HG03039 (cell line): ENCODE measurements around the gene KCNJ12.

Experiments used
- ATAC-seq: cut with Tn5 transposase; IDR thresholded peaks from one replicate; pipeline ENCODE4 v1.9.1; 2021; ENCODE audit warnings: mild to moderate bottlenecking, moderate library complexity; ENCODE audit not compliant: unreplicated experiment

KCNJ12 gene

GRCh38 chr17:21363776-21364642, 12.1 kb upstream of the KCNJ12 start:
- no peak for ATAC-seq

DNA sequence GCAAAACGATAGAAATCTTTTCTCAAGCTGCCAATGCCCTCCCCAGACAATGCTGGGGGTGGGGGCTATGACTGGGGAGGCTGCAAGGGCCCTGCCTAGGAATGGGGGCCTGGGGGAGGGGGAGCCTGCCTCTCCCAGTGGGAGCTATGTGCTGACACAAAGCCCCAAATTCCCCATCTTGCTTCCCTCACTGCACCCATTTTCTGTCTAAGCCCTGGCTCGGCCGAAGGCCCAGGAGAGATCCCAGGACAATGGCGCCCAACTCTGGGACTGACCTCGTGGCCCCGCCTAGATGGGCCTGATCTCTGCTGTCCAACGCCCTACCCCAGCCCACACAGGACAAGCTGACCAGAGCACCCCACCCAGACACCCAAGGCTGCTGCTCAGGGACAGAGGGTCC, 11.1 kb upstream of the KCNJ12 start:
- no peak for ATAC-seq

- no peak for ATAC-seq
These were observed 7.5 kb upstream of the KCNJ12 start for GRCh38 chr17:21368545-21369246.

DNA sequence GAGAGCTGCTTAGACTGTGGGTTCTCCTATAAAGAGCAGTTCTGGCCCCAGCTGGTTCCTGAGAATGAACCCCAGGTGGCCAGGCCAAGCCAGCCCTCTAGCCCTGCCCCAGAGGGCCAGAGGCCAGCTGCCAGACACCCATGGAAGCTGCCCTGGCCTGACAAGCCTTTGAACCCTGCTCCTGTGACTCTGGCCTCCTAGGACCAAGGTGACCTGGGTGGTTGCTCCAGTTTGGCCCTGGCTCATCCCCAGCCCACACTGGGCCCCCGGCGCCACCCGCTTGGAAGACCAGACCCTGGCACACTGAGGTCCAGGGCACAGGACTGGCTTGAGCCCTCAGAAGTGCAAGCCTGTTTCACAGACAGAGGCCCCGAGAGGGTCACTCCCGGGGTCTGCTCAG, 6.8 kb upstream of the KCNJ12 start:
- ATAC-seq, result no peak

DNA sequence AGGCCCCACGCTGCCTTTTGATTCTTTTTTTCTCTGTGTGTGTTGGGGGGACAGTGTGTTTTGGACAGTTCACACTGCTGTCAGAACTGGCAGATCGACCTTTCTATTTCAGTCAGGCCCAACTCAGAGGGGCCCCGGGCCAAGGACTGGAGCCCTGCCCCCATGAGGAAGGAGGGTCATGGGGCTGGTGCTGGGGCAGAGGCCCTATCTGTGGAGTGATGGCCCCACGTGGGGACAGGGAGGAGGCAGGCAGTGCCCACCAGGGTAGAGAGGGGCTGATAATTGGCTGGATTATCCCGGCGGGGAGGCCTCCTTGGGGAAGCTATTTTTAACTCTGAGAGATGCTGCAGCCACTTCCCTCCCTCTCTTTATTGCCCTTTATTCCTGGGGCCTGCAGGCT, 5.7 kb upstream of the KCNJ12 start:
- no peak for ATAC-seq

DNA sequence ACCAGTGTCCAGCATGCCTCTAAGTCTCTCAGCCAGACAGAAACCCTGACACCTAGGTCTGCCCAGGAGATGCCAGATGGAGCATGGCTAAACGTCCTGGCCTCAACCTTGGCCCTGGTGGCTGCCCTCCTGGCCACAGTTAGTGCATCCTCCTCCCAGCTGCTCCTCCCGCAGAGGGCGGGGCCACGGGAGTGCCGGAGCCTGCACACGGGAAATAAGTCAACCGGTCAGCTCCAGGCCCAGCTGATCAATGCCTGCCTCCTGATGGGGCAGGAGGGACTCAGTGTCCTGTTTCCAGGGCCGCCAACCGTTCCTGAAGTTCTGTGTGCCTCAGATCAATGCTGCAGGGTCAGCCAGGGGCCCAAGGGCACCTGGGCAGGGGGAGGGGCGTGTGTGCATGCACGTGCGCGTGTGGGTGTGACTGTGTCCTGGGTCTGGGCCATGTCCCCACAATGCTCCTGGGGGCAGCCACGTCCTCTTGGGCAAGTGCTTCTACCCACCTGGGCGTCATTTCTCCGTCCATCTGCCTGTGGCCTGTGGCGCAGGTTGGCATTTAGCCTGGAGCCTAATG, 4.6 kb upstream of the KCNJ12 start:
- no peak for ATAC-seq

- ATAC-seq, result no peak
These were observed 3.8 kb upstream of the KCNJ12 start for GRCh38 chr17:21372256-21372954.

- no peak for ATAC-seq
These were observed 3.1 kb upstream of the KCNJ12 start for GRCh38 chr17:21373036-21373435.

GRCh38 chr17:21373696-21374440, 2.3 kb upstream of the KCNJ12 start:
- no peak for ATAC-seq

- no peak for ATAC-seq
These were observed 1.6 kb upstream of the KCNJ12 start for GRCh38 chr17:21374441-21375161.

DNA sequence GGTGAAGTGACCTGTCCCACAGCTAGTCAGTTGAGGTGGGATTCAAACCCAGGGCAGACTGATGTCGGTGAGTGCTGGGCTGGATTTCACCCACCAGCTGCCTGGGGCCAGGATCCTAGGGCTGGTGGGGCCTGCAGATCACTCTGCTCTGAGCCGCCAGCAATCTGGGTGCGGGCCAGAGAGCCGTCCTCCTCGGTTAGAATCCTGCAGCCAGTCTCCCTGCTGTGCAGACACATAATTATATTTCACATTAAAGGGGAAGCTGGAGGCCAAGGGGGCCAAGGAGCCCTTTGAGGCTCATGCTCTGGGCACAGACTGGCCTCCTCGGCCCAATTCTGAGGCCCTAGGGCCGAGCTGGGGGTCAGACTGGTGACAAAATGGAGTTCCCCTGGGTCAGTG, 996 bp upstream of the KCNJ12 start:
- ATAC-seq, result no peak

- no peak for ATAC-seq
These were observed 438 bp upstream of the KCNJ12 start for GRCh38 chr17:21375757-21376080.

DNA sequence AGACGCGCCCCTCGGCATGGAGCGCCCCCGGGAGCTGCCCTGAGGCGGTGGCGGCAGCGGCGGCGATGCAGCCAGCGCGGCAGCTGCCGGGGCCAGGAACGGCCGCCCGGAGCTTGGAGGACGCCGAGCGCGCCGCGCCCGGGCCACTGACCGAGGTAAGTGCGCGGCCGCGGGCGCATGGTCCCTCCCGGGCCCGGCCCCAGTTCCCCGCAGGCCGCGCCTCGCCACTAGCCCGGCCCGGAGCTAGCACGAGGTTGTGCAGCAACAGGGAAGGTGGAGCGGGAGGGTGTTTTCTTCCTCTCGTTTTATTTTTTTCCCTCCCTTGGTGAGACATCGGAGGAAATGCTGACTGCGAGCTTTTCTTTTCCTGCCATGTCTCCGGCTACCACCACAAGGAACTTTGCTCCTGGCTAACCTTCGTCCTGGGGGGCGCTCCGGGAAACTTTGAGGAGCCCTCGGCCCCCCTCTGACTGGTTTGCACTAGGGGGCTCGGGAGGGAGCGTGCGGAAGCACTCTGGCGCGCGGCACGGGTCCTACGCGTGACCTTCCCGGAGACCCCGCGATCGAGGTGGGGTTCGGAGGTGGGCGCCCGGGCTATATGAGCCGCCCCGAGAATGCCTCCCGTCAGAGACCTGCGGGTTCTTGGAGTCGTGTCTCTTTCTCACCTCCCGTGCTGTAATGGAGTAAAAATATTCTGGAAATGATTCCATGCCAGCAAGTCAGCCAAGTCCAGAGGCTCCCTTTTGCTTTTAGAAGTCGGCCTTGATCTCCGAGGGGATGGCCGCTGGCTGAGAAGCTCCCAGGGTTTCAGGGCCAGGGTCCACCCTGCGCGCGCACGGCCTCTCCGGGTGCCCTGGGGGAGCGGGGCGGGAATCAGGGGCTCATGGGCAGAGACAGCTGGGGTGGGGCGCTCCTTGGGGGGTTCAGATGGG, 868 bp downstream of the KCNJ12 start:
- ATAC-seq, result no peak

- no peak for ATAC-seq
These were observed 1.7 kb downstream of the KCNJ12 start for GRCh38 chr17:21377705-21378396.

DNA sequence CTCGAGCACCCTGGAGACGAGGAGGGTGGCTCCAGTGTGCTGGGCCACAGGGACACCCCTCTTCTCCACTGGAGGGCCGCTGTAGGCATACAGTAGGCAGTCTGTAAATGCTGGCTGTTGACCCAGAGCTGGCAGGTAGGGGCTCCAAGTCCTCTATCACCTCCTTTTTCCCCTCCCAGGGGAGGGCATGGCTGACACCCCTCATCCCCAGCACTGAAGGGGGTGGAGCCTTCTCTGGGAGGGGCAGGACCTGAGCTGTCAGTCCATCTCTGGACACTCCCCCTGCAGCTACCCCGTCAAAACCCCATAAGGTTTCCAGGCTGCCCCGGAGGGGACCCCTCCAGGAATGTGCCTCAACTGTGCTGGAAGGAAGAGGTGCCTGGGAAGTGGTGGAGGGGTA, 2.4 kb downstream of the KCNJ12 start:
- no peak for ATAC-seq

DNA sequence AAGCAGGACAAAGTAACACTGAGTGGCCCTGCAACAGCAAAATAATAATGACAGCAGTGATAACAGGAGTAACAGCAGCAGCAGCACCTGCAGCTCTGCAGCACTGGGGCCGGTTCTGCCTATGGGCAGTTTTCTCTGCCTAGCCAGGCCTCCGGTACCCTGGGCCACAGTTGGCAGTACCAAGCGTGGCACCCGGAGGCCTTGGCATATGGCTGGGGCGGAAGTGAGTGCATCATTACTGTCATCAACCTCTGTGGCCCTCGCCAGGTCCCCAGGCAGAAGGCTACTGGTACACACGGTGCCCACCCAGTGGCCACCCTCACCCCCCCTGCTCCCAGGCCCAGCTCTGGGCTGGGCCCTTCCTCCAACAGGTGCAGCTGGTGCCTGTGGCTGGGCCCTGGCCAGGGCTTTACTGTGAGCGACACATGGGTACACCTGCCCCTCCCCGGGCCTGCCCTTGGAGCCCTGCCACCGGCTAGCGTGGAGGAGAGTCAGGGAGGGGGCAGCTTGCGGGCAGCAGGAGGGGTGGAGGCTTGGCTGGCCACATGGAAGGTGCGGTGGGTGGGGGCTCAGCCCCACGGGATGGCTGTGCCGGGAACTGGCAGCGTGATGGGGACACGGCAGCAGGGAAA, 3.0 kb downstream of the KCNJ12 start:
- no peak for ATAC-seq

DNA sequence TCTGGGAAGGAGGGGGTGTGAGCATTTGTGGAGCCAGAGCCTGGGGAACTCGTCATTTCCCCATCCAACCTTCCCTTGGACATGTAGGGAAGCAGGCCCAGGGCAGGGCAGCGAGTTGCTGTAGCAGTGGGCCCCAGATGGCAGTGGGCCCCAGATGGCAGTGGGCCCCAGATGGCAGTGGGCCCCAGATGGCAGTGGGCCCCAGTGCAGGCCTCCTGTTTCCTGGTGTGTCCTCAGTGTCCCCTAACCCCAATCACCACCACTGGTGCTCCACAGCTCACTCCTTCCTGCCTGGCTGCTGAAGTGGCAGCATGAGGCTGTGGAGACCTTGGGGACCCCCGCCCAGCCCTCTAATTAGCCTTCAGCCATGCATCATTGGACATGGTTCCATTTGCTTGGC, 4.5 kb downstream of the KCNJ12 start:
- ATAC-seq, result no peak

DNA sequence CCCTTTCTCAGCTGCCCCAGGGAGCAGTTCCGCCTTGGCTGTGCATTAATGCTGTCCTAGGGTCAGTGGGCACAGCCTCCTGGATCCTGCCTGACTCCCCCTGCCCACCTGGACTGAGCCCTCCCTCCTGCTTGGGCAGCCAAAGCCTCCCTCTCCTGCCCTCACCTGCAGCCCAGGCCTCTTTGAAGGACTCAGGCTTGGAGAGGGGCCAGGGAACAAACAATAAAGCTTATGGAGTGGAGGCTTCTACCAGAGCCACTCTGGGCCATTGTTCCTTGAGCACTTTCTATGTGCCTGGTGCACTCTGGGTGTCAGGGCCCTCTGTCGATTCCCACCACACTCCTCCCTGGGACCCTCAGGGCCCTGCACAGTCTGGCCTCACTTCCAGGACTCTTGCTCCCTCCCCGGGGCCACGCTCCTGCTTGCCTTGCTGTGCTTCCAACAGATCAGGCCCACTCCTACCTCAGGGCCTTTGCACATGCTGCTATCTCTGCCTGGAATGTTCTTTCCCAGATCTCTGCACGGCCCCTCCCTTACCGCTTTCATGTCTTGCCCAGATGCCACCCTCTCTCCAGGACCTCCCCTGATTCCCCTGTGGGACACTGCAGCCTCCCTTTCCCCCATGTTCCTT, 5.0 kb downstream of the KCNJ12 start:
- ATAC-seq, result no peak
